Activated naive CD4-positive, alpha-beta T cell treated with anti-CD3 and anti-CD28 coated beads, Interleukin-2, amount 50 U/mL, for 72 hours (primary cell): ENCODE data around the gene CH25H. TPM values are rescaled to one million over a fixed set of nuclear protein-coding genes. Genes with fewer than 3 reads are reported as not detected.
"Not testable (repeated sequence)": the region's sequence is repeated elsewhere in the genome, so short reads cannot be mapped to it uniquely, and the experiment has no call there.

Experiments used
- ATAC-seq, 2 donors: fragments of 150-1000 bp; cut with Tn5 transposase; 2 replicates each; pipeline ENCODE4 v1.10.0; 2021; ENCODE audit warnings: mild to moderate bottlenecking in 2 of 2, moderate library complexity in 2 of 2
- DNase-seq, 2 donors: peaks; one replicate each; pipeline ENCODE4 v3.0.0; 2021 to 2022; ENCODE audit warnings: low spot score in 2 of 2
- H3K27ac Mint-ChIP-seq, 2 donors: one replicate each; pipeline ENCODE4 v1.8.0; 2022; ENCODE audit warnings: mild to moderate bottlenecking in 2 of 2, mixed read lengths in 2 of 2
- H3K36me3 Mint-ChIP-seq, 2 donors: one replicate each; pipeline ENCODE4 v1.8.0; 2022; ENCODE audit warnings: mixed read lengths in 2 of 2
- H3K9me3 Mint-ChIP-seq, 2 donors: one replicate each; pipeline ENCODE4 v1.8.0; 2022; ENCODE audit warnings: mixed read lengths in 2 of 2
- total RNA-seq, 2 donors: library from RNA; stranded (reverse); gene quantifications; one replicate each; pipeline ENCODE4 v1.2.3, GENCODE V29; 2022

Gene CH25H
- total RNA-seq, 2 donors from 2014 or later = 0.14 TPM; not detected in 1

GRCh38 chr10:89175816-89176215, 31.3 kb downstream of the CH25H start:
- ATAC-seq (no peak), DNase-seq (no peak)
- Mint-ChIP-seq H3K36me3 (no peaks in the 10 kb centered on the region), H3K27ac (no peak overlapping the region), H3K9me3 (no peaks in the 10 kb centered on the region)

GRCh38 chr10:89173075-89173474, 34.0 kb downstream of the CH25H start:
- no peak overlapping the region for H3K27ac Mint-ChIP-seq
- no peaks in the 10 kb centered on the region for H3K36me3 Mint-ChIP-seq
- H3K9me3 Mint-ChIP-seq = no peaks in the 10 kb centered on the region
- ATAC-seq = no peak
- DNase-seq = no peak

- Mint-ChIP-seq H3K27ac (no peak overlapping the region), H3K36me3 (no peaks in the 10 kb centered on the region), H3K9me3 (no peaks in the 10 kb centered on the region)
- DNase-seq (no peak), ATAC-seq (no peak)
Observed at GRCh38 chr10:89171996-89172395, 35.1 kb downstream of the CH25H start.

GRCh38 chr10:89171263-89171872, 35.7 kb downstream of the CH25H start:
- no peaks in the 10 kb centered on the region for H3K9me3 Mint-ChIP-seq
- H3K27ac Mint-ChIP-seq = no peak overlapping the region
- no peaks in the 10 kb centered on the region for H3K36me3 Mint-ChIP-seq
- ATAC-seq (no peak), DNase-seq (no peak)

- not testable (repeated sequence) for H3K36me3 Mint-ChIP-seq, H3K27ac Mint-ChIP-seq
Observed at GRCh38 chr10:89168354-89168900, 38.7 kb downstream of the CH25H start.

GRCh38 chr10:89167915-89168314, 39.2 kb downstream of the CH25H start:
- no peaks in the 10 kb centered on the region for H3K36me3 Mint-ChIP-seq
- DNase-seq (no peak), ATAC-seq (no peak)
- H3K27ac Mint-ChIP-seq = no peak overlapping the region
- no peaks in the 10 kb centered on the region for H3K9me3 Mint-ChIP-seq

More at GRCh38 chr10:89168354-89168900, 38.7 kb downstream of the CH25H start:
- ATAC-seq, H3K9me3 Mint-ChIP-seq, DNase-seq: not testable (repeated sequence)

- DNase-seq (no peak), ATAC-seq (no peak)
- H3K9me3 Mint-ChIP-seq = no peaks in the 10 kb centered on the region
- no peaks in the 10 kb centered on the region for H3K36me3 Mint-ChIP-seq
- no peak overlapping the region for H3K27ac Mint-ChIP-seq
Observed at GRCh38 chr10:89165923-89166322, 41.2 kb downstream of the CH25H start.

GRCh38 chr10:89164920-89165319, 42.2 kb downstream of the CH25H start:
- H3K27ac Mint-ChIP-seq = no peak overlapping the region
- H3K9me3 Mint-ChIP-seq = no peaks in the 10 kb centered on the region
- no peak for ATAC-seq
- H3K36me3 Mint-ChIP-seq = no peaks in the 10 kb centered on the region
- no peak for DNase-seq

- no peak for ATAC-seq
- H3K9me3 Mint-ChIP-seq = no peaks in the 10 kb centered on the region
- no peak for DNase-seq
Observed at GRCh38 chr10:89164080-89164479, 43.0 kb downstream of the CH25H start.

GRCh38 chr10:89163265-89163995, 43.7 kb downstream of the CH25H start:
- ATAC-seq (peak; percentile 89 to 94), DNase-seq (peak in 1 of 2 donors; percentile 54)
- Mint-ChIP-seq H3K36me3 (no peaks in the 10 kb centered on the region), H3K9me3 (no peaks in the 10 kb centered on the region), H3K27ac (peak overlapping the region; percentile 65 to 84)

More at GRCh38 chr10:89164080-89164479, 43.0 kb downstream of the CH25H start:
- H3K27ac Mint-ChIP-seq = peak overlapping the region; percentile 65 to 84
- H3K36me3 Mint-ChIP-seq = no peaks in the 10 kb centered on the region

- no peaks in the 10 kb centered on the region for H3K36me3 Mint-ChIP-seq
- H3K27ac Mint-ChIP-seq = no peak overlapping the region
- ATAC-seq (no peak), DNase-seq (no peak)
- H3K9me3 Mint-ChIP-seq = no peaks in the 10 kb centered on the region
Observed at GRCh38 chr10:89162596-89162995, 44.5 kb downstream of the CH25H start.

GRCh38 chr10:89160339-89160738, 46.8 kb downstream of the CH25H start:
- Mint-ChIP-seq H3K27ac (no peak overlapping the region), H3K36me3 (no peaks in the 10 kb centered on the region), H3K9me3 (no peaks in the 10 kb centered on the region)
- ATAC-seq (no peak), DNase-seq (no peak)

GRCh38 chr10:89159761-89160160, 47.4 kb downstream of the CH25H start:
- Mint-ChIP-seq H3K9me3 (no peaks in the 10 kb centered on the region), H3K27ac (no peak overlapping the region), H3K36me3 (no peaks in the 10 kb centered on the region)
- ATAC-seq (no peak), DNase-seq (no peak)

- Mint-ChIP-seq H3K27ac (no peak overlapping the region), H3K9me3 (no peaks in the 10 kb centered on the region), H3K36me3 (no peaks in the 10 kb centered on the region)
- DNase-seq = no peak
- no peak for ATAC-seq
Observed at GRCh38 chr10:89159316-89159715, 47.8 kb downstream of the CH25H start.

- Mint-ChIP-seq H3K36me3 (no peaks in the 10 kb centered on the region), H3K27ac (no peak overlapping the region), H3K9me3 (no peaks in the 10 kb centered on the region)
- ATAC-seq (peak in 1 of 2 donors; percentile 44), DNase-seq (no peak)
Observed at GRCh38 chr10:89158446-89158845, 48.7 kb downstream of the CH25H start.

- no peak for DNase-seq
- ATAC-seq = no peak
- no peaks in the 10 kb centered on the region for H3K36me3 Mint-ChIP-seq
- H3K27ac Mint-ChIP-seq = no peak overlapping the region
- H3K9me3 Mint-ChIP-seq = no peaks in the 10 kb centered on the region
Observed at GRCh38 chr10:89156161-89156835, 50.8 kb downstream of the CH25H start.
